Measurements from ENCODE around the gene PPP6R3. TPM values are rescaled to one million over a fixed set of nuclear protein-coding genes. Genes with fewer than 3 reads are reported as not detected.

The PPP6R3 gene
- polyA plus RNA-seq, 1 donor from 2014 or later: 111 TPM

DNA sequence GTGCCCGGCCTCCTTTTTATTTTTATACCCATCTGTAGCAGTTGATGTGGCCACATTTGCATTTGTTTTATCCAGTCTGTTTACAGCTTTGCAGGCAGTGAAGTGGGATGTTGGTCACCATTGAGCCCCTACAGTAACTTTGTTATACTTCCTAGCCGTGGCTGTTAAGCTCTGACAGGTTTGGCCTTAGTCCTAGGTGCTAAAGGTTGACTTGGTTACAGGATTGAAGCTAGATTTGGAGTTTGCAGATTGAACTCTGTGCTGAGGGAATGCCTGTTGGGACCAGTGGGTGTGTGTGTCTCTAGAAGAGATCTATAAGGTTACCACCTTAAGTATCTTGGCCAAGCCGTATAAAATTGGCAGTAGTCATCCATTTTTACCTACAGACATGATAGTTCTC is 91.2 kb downstream of the PPP6R3 start:
- peaks cover 4% of the 10 kb centered on the region for H3K36me3 ChIP-seq (ENCODE audit: insufficient read depth, low read length)

GRCh38 chr11:68552542-68552941 is 92.0 kb downstream of the PPP6R3 start:
- no peak overlapping the region for H3K9ac ChIP-seq (ENCODE audit: low read length)
- H3K36me3 ChIP-seq (ENCODE audit: insufficient read depth, low read length): peaks cover 4% of the 10 kb centered on the region
- H3K4me2 ChIP-seq (ENCODE audit: low read length): no peak overlapping the region
- no peak overlapping the region for H3K27ac ChIP-seq (ENCODE audit: low read length)
- H3F3A ChIP-seq (ENCODE audit: insufficient read depth, low read length, poor library complexity, severe bottlenecking): no peaks in the 10 kb centered on the region
- no peaks in the 10 kb centered on the region for H3K9me3 ChIP-seq (ENCODE audit: low read length)
- peaks cover 6% of the 10 kb centered on the region for H3K79me2 ChIP-seq (replicated peaks; ENCODE audit: insufficient read depth, low read length)
- H4K20me1 ChIP-seq (ENCODE audit: insufficient read depth): no peaks in the 10 kb centered on the region
- no peak overlapping the region for H2AFZ ChIP-seq (ENCODE audit: low read depth, low read length)
- H3K4me3 ChIP-seq (ENCODE audit: low read length): no peak overlapping the region
- no peaks in the 10 kb centered on the region for H3K9me2 ChIP-seq (ENCODE audit: insufficient read depth, low read length)
- TF ChIP-seq TAF1 (IDR thresholded peaks at IDR 0.05; ENCODE audit: low read depth) (no peak), SMC3 (conservative IDR thresholded peaks at IDR 0.05; ENCODE audit: poor library complexity) (no peak), RAD21 (conservative IDR thresholded peaks at IDR 0.05) (no peak), EP300 (conservative IDR thresholded peaks at IDR 0.05; ENCODE audit: poor library complexity, severe bottlenecking) (no peak), MXI1 (conservative IDR thresholded peaks at IDR 0.05; ENCODE audit: poor library complexity, severe bottlenecking) (no peak), EZH2 (IDR thresholded peaks at IDR 0.05; ENCODE audit: borderline replicate concordance, insufficient read depth, low read length, poor library complexity, severe bottlenecking) (no peak), POLR2AphosphoS5 (IDR thresholded peaks at IDR 0.05) (no peak)
- TF ChIP-seq, protein P1, sequence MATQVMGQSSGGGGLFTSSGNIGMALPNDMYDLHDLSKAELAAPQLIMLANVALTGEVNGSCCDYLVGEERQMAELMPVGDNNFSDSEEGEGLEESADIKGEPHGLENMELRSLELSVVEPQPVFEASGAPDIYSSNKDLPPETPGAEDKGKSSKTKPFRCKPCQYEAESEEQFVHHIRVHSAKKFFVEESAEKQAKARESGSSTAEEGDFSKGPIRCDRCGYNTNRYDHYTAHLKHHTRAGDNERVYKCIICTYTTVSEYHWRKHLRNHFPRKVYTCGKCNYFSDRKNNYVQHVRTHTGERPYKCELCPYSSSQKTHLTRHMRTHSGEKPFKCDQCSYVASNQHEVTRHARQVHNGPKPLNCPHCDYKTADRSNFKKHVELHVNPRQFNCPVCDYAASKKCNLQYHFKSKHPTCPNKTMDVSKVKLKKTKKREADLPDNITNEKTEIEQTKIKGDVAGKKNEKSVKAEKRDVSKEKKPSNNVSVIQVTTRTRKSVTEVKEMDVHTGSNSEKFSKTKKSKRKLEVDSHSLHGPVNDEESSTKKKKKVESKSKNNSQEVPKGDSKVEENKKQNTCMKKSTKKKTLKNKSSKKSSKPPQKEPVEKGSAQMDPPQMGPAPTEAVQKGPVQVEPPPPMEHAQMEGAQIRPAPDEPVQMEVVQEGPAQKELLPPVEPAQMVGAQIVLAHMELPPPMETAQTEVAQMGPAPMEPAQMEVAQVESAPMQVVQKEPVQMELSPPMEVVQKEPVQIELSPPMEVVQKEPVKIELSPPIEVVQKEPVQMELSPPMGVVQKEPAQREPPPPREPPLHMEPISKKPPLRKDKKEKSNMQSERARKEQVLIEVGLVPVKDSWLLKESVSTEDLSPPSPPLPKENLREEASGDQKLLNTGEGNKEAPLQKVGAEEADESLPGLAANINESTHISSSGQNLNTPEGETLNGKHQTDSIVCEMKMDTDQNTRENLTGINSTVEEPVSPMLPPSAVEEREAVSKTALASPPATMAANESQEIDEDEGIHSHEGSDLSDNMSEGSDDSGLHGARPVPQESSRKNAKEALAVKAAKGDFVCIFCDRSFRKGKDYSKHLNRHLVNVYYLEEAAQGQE (IDR thresholded peaks at IDR 0.05; ENCODE audit: borderline replicate concordance): no peak
- TF ChIP-seq, protein P2, sequence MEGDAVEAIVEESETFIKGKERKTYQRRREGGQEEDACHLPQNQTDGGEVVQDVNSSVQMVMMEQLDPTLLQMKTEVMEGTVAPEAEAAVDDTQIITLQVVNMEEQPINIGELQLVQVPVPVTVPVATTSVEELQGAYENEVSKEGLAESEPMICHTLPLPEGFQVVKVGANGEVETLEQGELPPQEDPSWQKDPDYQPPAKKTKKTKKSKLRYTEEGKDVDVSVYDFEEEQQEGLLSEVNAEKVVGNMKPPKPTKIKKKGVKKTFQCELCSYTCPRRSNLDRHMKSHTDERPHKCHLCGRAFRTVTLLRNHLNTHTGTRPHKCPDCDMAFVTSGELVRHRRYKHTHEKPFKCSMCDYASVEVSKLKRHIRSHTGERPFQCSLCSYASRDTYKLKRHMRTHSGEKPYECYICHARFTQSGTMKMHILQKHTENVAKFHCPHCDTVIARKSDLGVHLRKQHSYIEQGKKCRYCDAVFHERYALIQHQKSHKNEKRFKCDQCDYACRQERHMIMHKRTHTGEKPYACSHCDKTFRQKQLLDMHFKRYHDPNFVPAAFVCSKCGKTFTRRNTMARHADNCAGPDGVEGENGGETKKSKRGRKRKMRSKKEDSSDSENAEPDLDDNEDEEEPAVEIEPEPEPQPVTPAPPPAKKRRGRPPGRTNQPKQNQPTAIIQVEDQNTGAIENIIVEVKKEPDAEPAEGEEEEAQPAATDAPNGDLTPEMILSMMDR (IDR thresholded peaks at IDR 0.05; ENCODE audit: poor library complexity, severe bottlenecking): no peak
- no peaks in the 10 kb centered on the region for H3K27me3 ChIP-seq (ENCODE audit: insufficient read depth, low read depth, low read length)

More for the DNA sequence above, 91.2 kb downstream of the PPP6R3 start:
- Histone ChIP-seq H2AFZ (ENCODE audit: low read depth, low read length) (no peak overlapping the region), H3K9me3 (ENCODE audit: low read length) (no peaks in the 10 kb centered on the region), H4K20me1 (ENCODE audit: insufficient read depth) (no peaks in the 10 kb centered on the region), H3K27ac (ENCODE audit: low read length) (no peak overlapping the region), H3K4me2 (ENCODE audit: low read length) (no peak overlapping the region), H3K9ac (ENCODE audit: low read length) (no peak overlapping the region), H3K9me2 (ENCODE audit: insufficient read depth, low read length) (no peaks in the 10 kb centered on the region), H3K27me3 (ENCODE audit: insufficient read depth, low read depth, low read length) (no peaks in the 10 kb centered on the region), H3F3A (ENCODE audit: insufficient read depth, low read length, poor library complexity, severe bottlenecking) (no peaks in the 10 kb centered on the region), H3K4me3 (ENCODE audit: low read length) (no peak overlapping the region), H3K79me2 (replicated peaks; ENCODE audit: insufficient read depth, low read length) (peaks cover 6% of the 10 kb centered on the region)
- TF ChIP-seq, protein P1 (IDR thresholded peaks at IDR 0.05; ENCODE audit: borderline replicate concordance): no peak
- TF ChIP-seq POLR2AphosphoS5 (IDR thresholded peaks at IDR 0.05): no peak
- no peak for TF ChIP-seq RAD21 (conservative IDR thresholded peaks at IDR 0.05)
- TF ChIP-seq MXI1 (conservative IDR thresholded peaks at IDR 0.05; ENCODE audit: poor library complexity, severe bottlenecking): no peak
- TF ChIP-seq, protein P2 (IDR thresholded peaks at IDR 0.05; ENCODE audit: poor library complexity, severe bottlenecking): no peak
- TF ChIP-seq EP300 (conservative IDR thresholded peaks at IDR 0.05; ENCODE audit: poor library complexity, severe bottlenecking): no peak
- TF ChIP-seq EZH2 (IDR thresholded peaks at IDR 0.05; ENCODE audit: borderline replicate concordance, insufficient read depth, low read length, poor library complexity, severe bottlenecking): no peak
- TF ChIP-seq SMC3 (conservative IDR thresholded peaks at IDR 0.05; ENCODE audit: poor library complexity): no peak
- TF ChIP-seq TAF1 (IDR thresholded peaks at IDR 0.05; ENCODE audit: low read depth): no peak

All from neural cell (in vitro differentiated cells).